ENCODE results near the gene FABP1. TPM values are rescaled to one million over a fixed set of nuclear protein-coding genes. Genes with fewer than 3 reads are reported as not detected.

FABP1 gene
- total and polyA plus RNA-seq, 2 of the 8 experiments (the other 6 are each of a cell fraction or from before 2014, with no cell fraction given), result 0.09 TPM; not detected in 1

DNA sequence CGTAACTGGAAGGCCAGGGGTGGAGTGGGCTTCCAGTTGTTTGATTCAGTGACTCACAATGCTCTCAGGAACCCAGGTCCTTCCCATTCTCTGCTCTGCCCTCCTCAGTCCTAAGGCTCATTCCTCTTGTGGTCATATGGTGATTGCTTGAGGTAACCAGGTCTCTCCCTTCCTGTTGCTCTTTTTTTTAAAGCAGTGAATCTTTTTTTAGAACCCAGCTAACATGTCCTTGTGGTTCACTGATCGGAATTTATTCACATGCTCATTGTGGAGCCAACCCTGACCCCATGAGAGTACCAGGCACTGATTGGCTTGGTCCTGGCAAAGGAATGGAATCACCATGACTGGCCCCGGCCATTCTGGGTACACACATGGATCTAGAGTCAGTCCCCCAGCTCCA lies 49.7 kb upstream of the FABP1 start (continued):
- TF ChIP-seq CHD2 (IDR thresholded peaks at IDR 0.05; ENCODE audit: low read length) (no peak), SUZ12 (IDR thresholded peaks at IDR 0.05; ENCODE audit: low read length) (no peak), SIN3A (conservative IDR thresholded peaks at IDR 0.05 in 1 of 2, IDR thresholded peaks at IDR 0.05 in 1 of 2; ENCODE audit: low read depth in 1 of 2, low read length in 2 of 2) (no peak), KDM1A (IDR thresholded peaks at IDR 0.05; ENCODE audit: borderline replicate concordance, low read length) (no peak), SP2 (IDR thresholded peaks at IDR 0.05; ENCODE audit: low read length) (no peak), JUN (IDR thresholded peaks at IDR 0.05; ENCODE audit: low read depth, low read length) (no peak), ASH2L (IDR thresholded peaks at IDR 0.05; ENCODE audit: low read length) (no peak)

All from H1 (cell line).